NCI-H2029 treated with DMSO at 0.1 percent for 48 hours (cell line): ENCODE results near the gene WDR91.
"Not testable (repeated sequence)": the region's sequence is repeated elsewhere in the genome, so short reads cannot be mapped to it uniquely, and the experiment has no call there.

Experiments used
- DNase-seq: peaks from one replicate; lab custom pipeline; 2025; lab: John Stamatoyannopoulos, UW

The WDR91 gene

GRCh38 chr7:135179321-135179925 lies 31.9 kb downstream of the WDR91 start:
- no peak for DNase-seq

DNA sequence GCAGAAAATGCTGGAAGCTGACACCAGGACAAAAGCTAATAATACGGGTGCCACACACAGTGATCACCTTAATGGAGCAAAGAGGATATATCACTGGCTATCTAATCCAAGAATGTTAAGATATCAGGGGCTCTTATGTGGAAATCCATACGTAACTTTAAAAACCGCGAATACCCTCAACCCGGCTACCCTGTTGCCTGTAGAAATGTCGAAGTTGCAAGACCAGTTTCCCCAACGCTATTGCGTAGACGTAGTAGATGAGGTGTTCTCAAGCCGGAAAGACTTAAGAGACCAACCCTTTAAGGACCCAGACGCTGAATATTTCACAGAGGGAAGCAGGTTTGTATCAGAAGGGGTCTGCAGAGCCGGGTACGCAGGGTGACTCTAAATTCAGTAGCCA lies 33.0 kb downstream of the WDR91 start:
- no peak for DNase-seq

- DNase-seq, result no peak
Observed at GRCh38 chr7:135177028-135177696, 34.2 kb downstream of the WDR91 start.

- DNase-seq, result no peak
Observed at GRCh38 chr7:135175931-135176330, 35.4 kb downstream of the WDR91 start.

DNA sequence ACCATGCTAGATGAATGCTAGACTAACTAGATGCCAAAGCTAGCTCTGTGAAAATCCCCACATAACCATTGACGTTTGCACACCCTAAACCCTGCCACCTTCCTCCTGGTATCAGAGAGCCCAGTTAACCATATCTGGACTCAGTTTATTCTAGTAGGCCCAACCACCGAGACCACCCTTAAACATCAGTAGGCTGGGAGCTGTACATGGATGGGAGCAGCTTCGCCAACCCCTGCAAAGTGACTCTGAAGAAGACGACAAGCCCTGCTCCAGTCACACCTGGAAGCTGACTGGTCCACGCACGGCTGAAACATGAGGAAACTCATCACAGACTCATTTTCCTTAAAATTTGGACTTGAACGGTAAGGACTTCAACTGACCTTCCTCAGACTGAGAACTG lies 36.4 kb downstream of the WDR91 start:
- DNase-seq, result no peak

GRCh38 chr7:135173916-135174315 lies 37.4 kb downstream of the WDR91 start:
- DNase-seq, result not testable (repeated sequence)

GRCh38 chr7:135171581-135172291 lies 39.6 kb downstream of the WDR91 start:
- not testable (repeated sequence) for DNase-seq

DNA sequence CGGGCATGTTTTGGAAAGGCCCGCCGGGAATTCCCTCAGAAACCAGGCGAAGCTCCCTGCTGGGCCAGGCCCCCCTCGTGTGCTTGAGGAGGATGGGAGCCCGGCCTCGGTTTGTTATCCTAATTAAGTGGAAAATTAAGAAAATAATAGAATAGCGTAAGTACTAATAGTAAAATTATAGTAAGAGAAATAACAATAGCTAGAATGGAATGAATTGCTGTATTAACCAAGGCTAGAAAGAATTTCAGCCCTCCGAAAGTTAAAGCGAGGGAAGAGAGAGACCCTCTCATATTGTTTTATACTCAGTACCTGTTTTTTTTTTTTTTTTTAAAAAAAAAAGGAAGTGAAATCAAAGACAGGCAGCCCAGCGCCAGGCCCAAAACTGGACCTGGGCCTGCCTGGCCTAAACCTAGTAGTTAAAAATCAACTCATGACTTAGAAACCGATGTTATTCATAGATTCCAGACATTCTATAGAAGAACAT lies 40.3 kb downstream of the WDR91 start:
- not testable (repeated sequence) for DNase-seq

- peak; percentile 45 for DNase-seq
Observed at GRCh38 chr7:135170274-135170997, 40.9 kb downstream of the WDR91 start, which contains the start of gene CYREN. TSS of gene CYREN (minus strand) at chr7:135170707. CDS start at chr7:135168922, 1,785 bp downstream.

DNA sequence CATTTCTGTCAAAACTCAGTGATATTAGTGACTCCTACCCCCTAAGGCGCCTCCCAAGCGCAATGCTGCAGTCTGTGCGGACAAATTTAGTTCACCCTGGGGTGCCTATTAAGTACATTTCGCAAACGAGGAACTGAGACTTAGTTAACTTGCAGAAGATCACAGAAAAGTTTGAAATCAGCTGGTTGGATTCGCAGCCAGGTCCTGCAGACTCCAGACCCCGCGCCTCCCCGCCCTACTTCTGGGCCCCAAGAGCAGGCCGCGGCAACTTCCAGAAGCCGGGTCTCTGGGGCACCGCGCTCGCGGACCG lies 41.4 kb downstream of the WDR91 start:
- DNase-seq, result no peak

GRCh38 chr7:135169141-135169963 lies 42.0 kb downstream of the WDR91 start:
- no peak for DNase-seq

GRCh38 chr7:135168489-135169140 lies 42.7 kb downstream of the WDR91 start:
- DNase-seq, result no peak

DNA sequence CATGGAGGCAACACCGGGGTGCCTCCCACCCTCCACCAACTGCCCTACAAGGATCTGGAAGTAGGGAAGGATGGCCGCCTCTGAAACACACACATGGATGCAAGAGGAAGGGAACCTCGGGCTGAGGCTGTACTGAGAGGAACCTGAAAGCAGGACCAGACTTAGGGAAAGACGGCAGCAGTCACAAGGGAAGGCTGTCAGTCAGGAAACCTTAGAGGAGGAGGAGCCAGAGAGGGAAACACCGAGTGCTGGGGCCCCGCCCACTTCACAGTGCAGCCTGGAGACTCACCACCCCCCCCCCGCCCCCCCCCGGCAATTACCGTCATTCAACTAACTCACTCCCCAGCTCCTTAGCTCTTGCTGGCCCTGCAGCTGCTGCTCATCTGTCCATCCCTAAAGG lies 43.3 kb downstream of the WDR91 start:
- no peak for DNase-seq

GRCh38 chr7:135167365-135167917 lies 43.9 kb downstream of the WDR91 start:
- no peak for DNase-seq

- DNase-seq, result no peak
Observed at GRCh38 chr7:135166338-135166990, 44.9 kb downstream of the WDR91 start.

GRCh38 chr7:135165862-135166261 lies 45.5 kb downstream of the WDR91 start:
- DNase-seq, result no peak

GRCh38 chr7:135164357-135165061 lies 46.8 kb downstream of the WDR91 start:
- no peak for DNase-seq

DNA sequence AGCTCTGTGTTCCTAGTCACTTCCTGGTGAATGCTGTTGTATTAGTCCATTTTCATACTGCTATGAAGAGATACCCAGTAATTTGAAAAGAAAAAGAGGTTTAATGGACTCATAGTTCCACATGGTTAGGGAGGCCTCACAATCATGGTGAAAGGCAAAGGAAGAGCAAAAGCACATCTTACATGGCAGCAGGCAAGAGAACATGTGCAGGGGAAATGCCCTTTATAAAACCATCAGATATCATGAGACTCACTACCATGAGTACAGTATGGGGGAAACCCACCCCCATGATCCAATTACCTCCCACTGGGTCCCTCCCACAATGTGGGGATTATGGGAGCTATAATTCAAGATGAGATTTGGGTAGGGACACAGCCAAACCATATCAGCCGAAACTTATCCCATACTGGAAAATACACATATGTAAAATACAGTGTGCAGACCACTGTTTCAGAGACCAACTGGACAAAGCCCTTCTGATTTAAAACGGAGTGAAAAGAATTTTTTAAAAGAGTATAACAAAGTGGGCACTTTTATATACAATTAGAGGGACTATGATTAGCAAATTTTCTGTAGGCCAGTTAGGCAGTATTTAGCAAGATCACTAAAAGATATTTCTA lies 48.8 kb downstream of the WDR91 start:
- no peak for DNase-seq

- no peak for DNase-seq
Observed at GRCh38 chr7:135161669-135162068, 49.7 kb downstream of the WDR91 start.
